ENCODE results near the gene HOXA10.
A peak's percentile ranks its signal among the peaks of the same experiment; 100 is the strongest.

The HOXA10 gene

DNA sequence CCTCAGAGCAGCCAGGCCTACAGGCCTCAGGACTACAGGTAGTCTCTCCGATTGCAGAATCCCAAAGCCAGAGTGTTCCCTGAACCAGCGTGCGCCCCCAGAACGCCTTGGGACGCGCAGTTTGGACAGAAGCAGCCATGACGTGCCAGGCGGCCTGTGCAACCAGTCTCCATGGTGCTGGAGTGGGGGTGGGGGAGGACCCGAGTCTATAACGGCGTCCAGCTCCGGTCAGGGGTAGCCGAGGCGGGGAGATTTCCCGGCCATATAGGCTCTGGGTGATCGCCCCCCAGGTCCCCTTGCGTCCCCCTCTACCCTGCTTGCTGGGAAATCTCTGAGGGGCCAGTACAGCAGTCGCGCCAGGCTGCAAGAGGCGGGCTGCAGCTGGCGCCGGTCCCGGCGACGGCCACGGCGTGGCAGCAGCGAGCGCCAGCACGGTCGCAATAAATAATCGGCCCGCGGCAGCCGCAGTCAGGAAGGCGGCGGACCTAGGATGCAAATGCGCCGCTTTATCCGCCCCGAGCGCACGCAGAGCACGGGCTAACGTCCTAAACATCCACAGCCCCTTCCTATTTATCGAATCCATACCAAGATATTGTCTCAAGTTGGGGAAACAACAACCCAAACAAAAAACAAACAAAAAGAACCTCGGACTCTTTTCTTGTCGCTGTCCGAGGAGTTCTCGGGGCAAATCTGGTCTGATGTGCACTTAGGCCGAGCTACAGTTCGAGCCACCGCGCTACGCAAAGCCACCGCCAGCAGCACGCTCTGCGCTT is 23.4 kb downstream of the HOXA10 start:
- H3K36me3 ChIP-seq (replicated peaks; ENCODE audit: low read depth, low read length) = no peaks in the 10 kb centered on the region
- H3K9me3 ChIP-seq (ENCODE audit: insufficient read depth, low read length) = no peaks in the 10 kb centered on the region
- H3K4me1 ChIP-seq (ENCODE audit: low read length) = peaks cover 10% of the 10 kb centered on the region; the same call in 1 of the 2 replicates
- TF ChIP-seq, protein P1, sequence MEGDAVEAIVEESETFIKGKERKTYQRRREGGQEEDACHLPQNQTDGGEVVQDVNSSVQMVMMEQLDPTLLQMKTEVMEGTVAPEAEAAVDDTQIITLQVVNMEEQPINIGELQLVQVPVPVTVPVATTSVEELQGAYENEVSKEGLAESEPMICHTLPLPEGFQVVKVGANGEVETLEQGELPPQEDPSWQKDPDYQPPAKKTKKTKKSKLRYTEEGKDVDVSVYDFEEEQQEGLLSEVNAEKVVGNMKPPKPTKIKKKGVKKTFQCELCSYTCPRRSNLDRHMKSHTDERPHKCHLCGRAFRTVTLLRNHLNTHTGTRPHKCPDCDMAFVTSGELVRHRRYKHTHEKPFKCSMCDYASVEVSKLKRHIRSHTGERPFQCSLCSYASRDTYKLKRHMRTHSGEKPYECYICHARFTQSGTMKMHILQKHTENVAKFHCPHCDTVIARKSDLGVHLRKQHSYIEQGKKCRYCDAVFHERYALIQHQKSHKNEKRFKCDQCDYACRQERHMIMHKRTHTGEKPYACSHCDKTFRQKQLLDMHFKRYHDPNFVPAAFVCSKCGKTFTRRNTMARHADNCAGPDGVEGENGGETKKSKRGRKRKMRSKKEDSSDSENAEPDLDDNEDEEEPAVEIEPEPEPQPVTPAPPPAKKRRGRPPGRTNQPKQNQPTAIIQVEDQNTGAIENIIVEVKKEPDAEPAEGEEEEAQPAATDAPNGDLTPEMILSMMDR (IDR thresholded peaks at IDR 0.05; ENCODE audit: low read depth, low read length) = peak; percentile 53
- no peak for TF ChIP-seq EZH2phosphoT487 (IDR thresholded peaks at IDR 0.05; ENCODE audit: low read depth)
- H3K4me2 ChIP-seq (ENCODE audit: low read length) = peak overlapping the region; percentile 97
- H3K27ac ChIP-seq (ENCODE audit: low read length) = peak overlapping the region; percentile 28
- H3K9ac ChIP-seq (ENCODE audit: low read length) = peak overlapping the region; percentile 72
- H3K4me3 ChIP-seq (ENCODE audit: low read length) = peak overlapping the region; percentile 83
- no peaks in the 10 kb centered on the region for H4K20me1 ChIP-seq (ENCODE audit: insufficient read depth, low read length)
- peaks cover 12% of the 10 kb centered on the region for H3K79me2 ChIP-seq (ENCODE audit: low read length)
- peak overlapping the region; percentile 89 for H2AFZ ChIP-seq (ENCODE audit: low read depth, low read length)
- H3K27me3 ChIP-seq (ENCODE audit: low read depth, low read length) = no peaks in the 10 kb centered on the region

DNA sequence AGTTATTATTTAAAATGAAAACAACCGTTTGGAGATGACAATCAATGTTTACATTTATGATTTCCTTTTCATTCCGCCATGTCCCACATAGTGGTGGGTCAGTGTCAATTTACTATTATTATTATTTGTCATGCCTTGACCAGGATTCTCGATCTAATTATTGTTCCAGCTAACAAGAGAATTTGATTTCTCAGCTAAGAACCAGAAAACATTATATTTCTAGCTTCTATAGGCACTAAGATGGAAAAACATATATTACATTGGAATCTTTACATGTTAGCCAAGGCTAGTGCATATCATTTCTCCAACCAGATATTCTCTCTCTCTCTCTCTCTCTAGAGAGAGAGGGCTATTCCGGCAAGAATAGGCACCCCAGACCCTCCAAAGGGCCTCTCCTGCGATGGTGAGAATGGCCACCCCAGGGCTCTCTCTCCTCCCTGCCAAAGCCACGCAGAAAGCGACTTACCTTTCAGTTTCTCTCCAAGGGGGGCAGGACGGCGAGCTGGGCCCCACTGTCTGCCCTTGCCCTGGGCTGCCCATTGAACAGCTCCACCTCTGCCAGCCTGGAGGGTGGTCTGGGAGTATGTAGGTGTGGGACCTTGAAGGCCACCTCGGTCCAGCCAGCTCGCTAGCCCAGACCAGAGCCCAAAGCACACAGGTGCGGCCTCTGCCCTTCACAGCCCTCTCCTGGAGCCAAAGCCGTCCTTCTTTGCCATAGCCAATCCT is 24.1 kb downstream of the HOXA10 start:
- no peaks in the 10 kb centered on the region for H3K9me3 ChIP-seq (ENCODE audit: insufficient read depth, low read length)
- H3K4me3 ChIP-seq (ENCODE audit: low read length) = peak overlapping the region; percentile 83
- no peaks in the 10 kb centered on the region for H3K27me3 ChIP-seq (ENCODE audit: low read depth, low read length)
- peak overlapping the region; percentile 28 for H3K27ac ChIP-seq (ENCODE audit: low read length)
- H2AFZ ChIP-seq (ENCODE audit: low read depth, low read length) = peak overlapping the region; percentile 43; the same call in 1 of the 2 replicates
- peaks cover 12% of the 10 kb centered on the region for H3K79me2 ChIP-seq (ENCODE audit: low read length)
- TF ChIP-seq, protein P1 (IDR thresholded peaks at IDR 0.05; ENCODE audit: low read depth, low read length) = no peak
- TF ChIP-seq EZH2phosphoT487 (IDR thresholded peaks at IDR 0.05; ENCODE audit: low read depth) = no peak
- H3K36me3 ChIP-seq (replicated peaks; ENCODE audit: low read depth, low read length) = no peaks in the 10 kb centered on the region
- no peaks in the 10 kb centered on the region for H4K20me1 ChIP-seq (ENCODE audit: insufficient read depth, low read length)
- H3K4me2 ChIP-seq (ENCODE audit: low read length) = peak overlapping the region; percentile 97
- peaks cover 10% of the 10 kb centered on the region; the same call in 1 of the 2 replicates for H3K4me1 ChIP-seq (ENCODE audit: low read length)
- H3K9ac ChIP-seq (ENCODE audit: low read length) = peak overlapping the region; percentile 72

DNA sequence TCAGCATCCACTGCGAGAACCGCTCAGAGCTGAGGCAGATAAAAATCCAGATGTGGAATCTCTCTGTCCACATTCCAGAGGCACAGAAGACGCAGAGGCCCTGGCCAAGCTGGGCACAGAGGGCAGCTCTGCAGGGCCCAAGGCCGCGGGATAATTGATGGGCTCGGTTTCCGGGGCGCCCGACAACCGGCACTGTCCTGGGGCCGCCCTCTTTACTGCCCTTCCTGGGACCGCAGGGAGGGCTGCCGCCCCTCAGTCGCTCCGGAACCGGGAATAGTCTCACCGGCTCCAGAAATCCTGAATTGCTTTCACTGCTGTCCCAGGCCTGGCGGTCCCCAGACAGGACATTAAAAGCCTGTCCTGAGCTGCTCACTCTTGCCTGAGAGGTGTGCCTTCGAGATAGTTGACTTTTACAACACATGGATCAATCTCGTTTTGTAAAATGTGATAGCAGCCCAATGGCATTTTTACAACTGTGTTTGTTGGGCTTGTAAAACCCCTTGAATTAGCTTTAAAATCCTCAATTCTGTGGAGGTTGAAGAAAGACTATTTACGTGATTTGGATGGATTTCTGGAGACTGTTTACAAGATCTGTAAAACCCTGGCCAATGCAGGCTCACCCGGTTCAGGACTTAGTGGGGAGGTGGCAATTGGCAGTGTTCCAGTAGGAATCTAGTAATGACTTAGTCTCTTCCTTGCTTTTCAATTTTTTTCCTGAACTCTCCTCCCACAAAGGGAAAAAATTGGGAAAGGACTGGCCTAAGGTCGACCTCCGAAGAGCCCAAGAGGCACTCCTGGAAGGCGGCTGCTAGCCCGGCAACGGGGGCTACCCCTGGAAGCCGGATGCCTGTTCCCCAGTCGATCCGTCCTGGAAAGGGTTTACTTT is 25.1 kb downstream of the HOXA10 start:
- H3K27me3 ChIP-seq (ENCODE audit: low read depth, low read length) = no peaks in the 10 kb centered on the region
- H4K20me1 ChIP-seq (ENCODE audit: insufficient read depth, low read length) = no peaks in the 10 kb centered on the region
- no peaks in the 10 kb centered on the region for H3K9me3 ChIP-seq (ENCODE audit: insufficient read depth, low read length)
- H2AFZ ChIP-seq (ENCODE audit: low read depth, low read length) = no peak overlapping the region
- H3K79me2 ChIP-seq (ENCODE audit: low read length) = peaks cover 12% of the 10 kb centered on the region
- H3K36me3 ChIP-seq (replicated peaks; ENCODE audit: low read depth, low read length) = no peaks in the 10 kb centered on the region
- no peak overlapping the region for H3K27ac ChIP-seq (ENCODE audit: low read length)
- peak overlapping the region; percentile 72; the same call in 1 of the 2 replicates for H3K9ac ChIP-seq (ENCODE audit: low read length)
- H3K4me3 ChIP-seq (ENCODE audit: low read length) = peak overlapping the region; percentile 83
- H3K4me1 ChIP-seq (ENCODE audit: low read length) = peaks cover 10% of the 10 kb centered on the region; the same call in 1 of the 2 replicates
- peak overlapping the region; percentile 97 for H3K4me2 ChIP-seq (ENCODE audit: low read length)
- TF ChIP-seq EZH2phosphoT487 (IDR thresholded peaks at IDR 0.05; ENCODE audit: low read depth) = no peak
- TF ChIP-seq, protein P1 (IDR thresholded peaks at IDR 0.05; ENCODE audit: low read depth, low read length) = no peak
